Kidney tubule cell (primary cell): ENCODE results near the gene PRKCSH.
"Not testable (repeated sequence)": the region's sequence is repeated elsewhere in the genome, so short reads cannot be mapped to it uniquely, and the experiment has no call there.

Experiments
- DNase-seq: peaks from one replicate; pipeline ENCODE4 v3.0.0-alpha.2; 2018; ENCODE audit warnings: low spot score

PRKCSH gene, protein sequence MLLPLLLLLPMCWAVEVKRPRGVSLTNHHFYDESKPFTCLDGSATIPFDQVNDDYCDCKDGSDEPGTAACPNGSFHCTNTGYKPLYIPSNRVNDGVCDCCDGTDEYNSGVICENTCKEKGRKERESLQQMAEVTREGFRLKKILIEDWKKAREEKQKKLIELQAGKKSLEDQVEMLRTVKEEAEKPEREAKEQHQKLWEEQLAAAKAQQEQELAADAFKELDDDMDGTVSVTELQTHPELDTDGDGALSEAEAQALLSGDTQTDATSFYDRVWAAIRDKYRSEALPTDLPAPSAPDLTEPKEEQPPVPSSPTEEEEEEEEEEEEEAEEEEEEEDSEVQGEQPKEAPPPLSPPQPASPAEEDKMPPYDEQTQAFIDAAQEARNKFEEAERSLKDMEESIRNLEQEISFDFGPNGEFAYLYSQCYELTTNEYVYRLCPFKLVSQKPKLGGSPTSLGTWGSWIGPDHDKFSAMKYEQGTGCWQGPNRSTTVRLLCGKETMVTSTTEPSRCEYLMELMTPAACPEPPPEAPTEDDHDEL

DNA sequence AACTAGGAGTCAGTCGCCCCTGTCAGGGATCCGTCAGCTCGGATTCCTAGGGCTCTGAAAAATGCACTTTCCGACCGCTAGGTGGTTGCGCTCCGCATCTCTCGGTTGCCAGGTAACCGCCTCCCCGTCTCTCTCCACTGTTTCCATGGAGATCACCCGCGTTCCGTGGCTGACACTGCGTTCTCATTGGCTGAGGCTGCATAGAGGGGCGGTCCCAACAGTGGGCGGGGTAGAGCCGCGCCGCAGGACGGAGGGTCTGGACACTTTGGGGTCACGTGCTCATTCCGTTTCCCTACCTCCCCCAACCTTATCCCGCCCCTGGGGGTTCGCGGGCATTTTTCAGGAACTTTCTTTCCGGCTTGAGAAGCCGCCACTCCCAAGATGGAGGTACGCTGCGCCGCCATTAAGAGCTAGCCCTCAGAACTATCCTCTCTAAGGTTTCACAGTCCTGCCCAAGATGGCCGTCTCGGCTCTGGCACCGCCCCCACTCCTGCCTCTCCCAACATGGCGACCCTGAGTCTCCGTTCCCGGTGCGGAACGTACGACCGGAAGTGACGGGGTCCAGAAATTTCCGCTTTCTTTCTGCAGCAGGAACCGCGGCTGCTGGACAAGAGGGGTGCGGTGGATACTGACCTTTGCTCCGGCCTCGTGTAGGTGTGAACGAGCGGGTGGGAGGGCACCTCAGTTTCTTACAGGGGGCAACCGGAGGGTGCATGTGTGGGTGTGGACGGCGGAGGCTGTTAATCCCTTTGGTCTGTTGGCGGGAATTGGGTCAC lies at the start of gene PRKCSH, which contains the start of gene ODAD3:
TSS of gene PRKCSH (plus strand) at position 579 of the 776 bp plus-strand sequence. CDS start 483 bp downstream, outside the sequence.
TSS of gene ODAD3 (minus strand) at position 65 of the 776 bp plus-strand sequence. CDS start 105 bp downstream, outside the sequence.
- peak; percentile 100 for DNase-seq

DNA sequence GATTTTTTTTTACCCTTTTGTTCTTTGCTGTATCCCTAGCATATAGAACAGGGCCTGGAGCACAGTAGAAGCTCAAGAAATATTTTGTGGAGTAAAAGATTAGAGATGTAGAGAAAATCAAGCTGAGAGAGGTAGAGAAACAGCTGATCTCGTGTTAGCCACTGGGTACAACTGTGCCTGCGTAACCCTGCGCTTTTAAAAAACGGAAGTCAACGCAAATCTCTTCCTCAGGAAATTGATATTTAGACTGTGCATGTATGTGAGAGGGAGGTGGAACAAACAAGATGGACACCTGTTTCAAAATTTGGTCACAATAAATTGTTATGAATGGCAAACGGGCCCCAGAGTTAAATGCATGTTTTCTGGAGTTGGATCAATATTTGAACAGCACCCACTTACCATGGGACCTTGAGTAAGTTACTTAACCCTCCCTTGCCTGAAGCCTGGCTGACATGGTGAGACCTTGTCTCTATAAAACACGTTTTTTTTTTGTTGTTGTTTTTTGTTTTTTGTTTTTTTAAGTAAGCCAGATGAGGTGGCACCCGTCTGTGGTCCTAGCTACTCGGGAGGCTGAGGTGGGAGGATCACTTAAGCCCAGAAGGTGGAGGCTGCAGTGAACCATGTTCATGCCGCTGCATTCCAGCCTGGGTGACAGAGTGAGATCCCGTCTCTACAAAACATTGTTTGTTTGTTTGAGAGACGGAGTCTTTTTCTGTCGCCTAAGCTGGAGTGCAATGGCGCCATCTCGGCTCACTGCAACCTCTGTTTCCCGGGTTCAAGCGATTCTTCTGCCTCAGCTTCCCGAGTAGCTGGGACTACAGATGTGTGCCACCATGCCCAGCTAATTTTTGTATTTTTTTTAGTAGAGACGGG lies 48.0 kb upstream of the PRKCSH start:
- no peak for DNase-seq

- no peak for DNase-seq
Measured at GRCh38 chr19:11390359-11390758, 45.1 kb upstream of the PRKCSH start.

DNA sequence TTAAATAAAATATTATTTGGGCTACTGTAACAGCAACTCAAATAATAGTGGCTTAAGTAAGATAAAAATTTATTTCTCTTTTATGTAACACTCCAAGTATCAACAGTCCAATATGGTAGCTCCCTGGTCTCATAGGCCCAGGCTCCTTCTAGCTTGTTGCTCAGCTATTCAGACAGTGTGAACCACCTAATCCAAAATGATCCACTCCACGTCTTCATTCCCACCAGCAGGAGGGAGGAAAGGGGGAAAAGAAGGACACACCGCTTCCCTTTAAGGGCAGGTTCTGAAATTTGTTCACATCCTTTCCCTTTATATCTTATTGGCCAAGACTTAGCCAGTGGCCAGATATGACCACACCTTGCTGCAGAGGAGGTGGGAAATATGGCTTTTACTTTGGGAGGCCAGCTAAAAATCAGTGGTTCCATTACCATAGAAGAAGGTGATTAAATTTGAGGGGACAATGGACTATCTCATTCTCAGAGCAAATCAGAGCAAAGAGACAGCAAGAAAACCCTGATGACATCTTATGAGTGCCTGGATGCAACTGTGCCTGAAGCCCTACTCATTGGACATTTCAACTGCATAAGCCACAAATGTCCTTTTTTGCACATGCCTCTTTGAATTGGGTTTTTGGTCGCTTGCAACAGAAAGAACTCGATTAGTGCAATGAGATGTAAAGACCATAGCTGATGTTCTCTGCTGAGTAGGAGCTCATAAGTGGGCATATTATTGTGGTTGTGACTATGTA lies 44.3 kb upstream of the PRKCSH start:
- no peak for DNase-seq

GRCh38 chr19:11397089-11397610 lies 38.3 kb upstream of the PRKCSH start:
- no peak for DNase-seq

GRCh38 chr19:11399667-11400066 lies 35.8 kb upstream of the PRKCSH start:
- DNase-seq = no peak

DNA sequence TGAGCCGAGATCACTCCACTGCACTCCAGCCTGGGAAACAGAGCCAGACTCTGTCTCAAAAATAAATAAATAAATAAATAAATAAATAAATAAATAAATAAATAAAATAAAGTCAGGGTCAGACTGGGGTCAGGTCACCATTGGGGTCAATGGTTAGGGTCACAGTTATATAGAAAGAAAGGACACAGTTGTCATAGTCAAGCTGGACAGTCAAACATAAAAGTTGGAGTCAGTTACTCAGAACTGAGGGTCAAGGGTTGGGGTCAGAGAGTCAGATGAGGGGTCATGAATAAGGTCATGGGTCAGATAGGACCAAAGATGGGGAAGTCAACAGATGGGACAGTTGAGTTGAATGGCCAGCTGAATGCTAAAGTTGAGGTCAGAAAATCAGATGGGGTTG lies 34.6 kb upstream of the PRKCSH start:
- no peak for DNase-seq

- no peak for DNase-seq
Measured at GRCh38 chr19:11401808-11402543, 33.5 kb upstream of the PRKCSH start.

DNA sequence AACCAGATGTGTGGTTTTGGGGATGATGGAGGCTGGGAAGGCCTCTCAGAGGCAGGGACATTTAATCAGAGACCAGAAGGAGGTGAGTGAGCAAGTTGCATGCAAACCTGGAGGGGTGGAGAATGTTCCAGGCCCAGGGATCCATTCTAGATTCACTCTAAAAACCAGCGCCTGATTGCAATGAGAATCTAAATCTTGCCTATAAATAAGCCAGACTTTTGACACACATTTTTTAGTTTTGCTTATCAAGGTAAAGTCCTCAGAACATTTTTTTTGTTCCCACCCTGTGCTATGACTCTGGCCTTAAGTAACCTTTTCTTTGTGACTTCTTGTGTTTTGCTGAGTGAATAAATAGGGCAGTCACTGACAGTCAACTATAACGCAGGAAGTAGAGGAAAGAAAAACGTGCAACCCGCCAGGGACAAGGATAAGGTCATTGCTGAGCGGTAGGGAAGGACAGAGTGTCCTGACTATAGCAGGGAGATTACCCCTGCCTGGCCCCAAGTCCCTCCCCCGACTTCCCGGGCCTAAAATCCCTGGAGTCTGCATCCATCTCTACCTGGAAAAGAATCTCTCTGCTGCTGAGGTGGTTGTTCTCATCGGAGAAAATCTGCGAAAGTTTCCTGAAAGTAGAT lies 30.7 kb upstream of the PRKCSH start:
- no peak for DNase-seq

- DNase-seq = no peak
Measured at GRCh38 chr19:11405846-11406643, 29.4 kb upstream of the PRKCSH start.

DNA sequence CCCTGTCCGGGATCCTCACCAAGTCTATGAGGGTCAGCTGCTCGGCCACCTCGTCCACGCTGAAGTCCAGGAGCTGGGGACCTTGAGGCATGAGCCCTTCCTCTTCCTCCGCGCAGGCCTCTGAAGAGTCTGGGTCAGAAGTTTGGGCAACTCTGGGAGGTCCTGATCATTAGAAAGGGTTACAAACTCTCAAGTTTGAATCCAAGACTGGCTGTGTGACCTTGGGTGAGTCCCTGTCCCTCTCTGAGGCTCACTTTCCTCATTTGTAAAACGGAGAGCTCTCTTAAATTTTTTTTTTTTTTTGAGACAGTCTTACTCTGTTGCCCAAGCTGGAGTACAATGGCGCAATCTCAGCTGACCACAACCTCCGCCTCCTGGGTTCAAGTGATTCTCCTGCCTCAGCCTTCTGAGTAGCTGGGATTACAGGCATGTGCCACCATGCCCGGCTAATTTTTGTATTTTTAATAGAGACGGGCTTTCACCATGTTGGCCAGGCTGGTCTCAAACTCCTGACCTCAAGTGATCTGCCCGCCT lies 28.7 kb upstream of the PRKCSH start:
- not testable (repeated sequence) for DNase-seq

DNA sequence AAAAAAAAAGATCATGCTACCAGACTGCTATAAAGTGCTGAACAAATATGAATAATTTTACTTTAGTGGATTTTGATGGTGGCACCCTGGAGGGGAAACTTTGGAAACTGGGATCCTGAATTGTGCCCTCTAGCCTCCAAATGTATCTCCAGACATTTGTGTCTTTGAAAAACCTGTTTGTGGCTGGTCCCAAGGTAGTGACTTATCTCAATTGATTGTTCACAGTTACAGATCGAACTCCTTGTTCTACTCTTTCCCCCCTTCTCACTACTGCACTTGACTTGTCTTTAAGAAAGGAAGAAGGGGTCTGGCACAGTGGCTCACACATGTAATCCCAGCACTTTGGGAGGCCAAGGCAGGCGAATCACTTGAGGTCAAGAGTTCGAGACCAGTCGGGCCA lies 26.8 kb upstream of the PRKCSH start:
- no peak for DNase-seq

DNA sequence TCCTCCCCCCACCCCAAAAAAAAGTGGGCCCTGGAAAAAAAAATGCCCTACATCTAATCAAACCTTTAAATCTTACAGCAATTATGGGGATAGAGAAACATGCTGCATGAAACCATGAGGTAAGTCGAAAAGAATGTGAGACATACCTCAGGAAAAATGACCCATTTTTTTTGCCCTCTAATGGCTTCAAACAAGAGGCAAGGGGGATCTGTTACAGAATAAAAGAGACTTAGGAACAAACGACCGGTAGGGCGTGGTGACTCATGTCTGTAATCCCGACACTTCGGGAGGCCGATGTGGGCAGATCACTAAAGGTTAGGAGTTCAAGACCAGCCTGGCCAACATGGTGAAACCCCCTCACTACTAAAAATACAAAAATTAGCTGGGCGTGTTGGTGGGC lies 24.8 kb upstream of the PRKCSH start:
- peak; percentile 83 for DNase-seq

- no peak for DNase-seq
Measured at GRCh38 chr19:11414544-11414943, 20.9 kb upstream of the PRKCSH start.

DNA sequence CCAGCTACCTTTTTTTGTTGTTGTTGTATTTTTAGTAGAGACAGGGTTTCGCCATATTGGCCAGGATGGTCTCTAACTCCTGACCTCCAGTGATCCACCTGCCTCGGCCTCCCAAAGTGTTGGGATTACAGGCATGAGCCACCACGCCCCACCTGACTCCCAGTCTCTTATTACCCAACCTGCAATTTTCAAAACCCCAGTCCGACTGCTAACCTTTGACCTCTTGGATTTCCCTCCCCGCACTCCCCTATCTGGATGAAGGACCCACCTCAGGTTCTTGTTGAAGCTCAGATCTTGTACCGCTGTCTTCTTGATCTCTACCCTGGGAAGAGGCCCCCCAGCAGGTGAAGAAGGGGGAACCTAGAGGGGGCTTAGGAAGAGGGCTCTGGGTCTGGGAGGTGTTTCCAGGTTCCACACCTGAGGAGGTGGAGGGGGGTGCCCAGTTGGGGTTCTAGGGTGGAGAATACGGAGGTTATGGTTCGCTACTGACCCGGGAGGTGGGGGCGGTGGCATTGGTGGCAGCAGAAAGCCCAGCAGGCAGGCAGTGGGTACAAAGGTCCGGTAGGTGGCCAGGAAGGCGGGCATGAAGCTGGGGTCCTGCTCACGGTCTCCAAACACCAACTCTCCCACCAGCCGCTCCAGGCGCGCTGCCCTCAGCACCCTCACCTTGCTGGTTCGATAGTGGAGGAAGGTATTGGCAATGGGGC lies 18.9 kb upstream of the PRKCSH start:
- no peak for DNase-seq

GRCh38 chr19:11418094-11418548 lies 17.3 kb upstream of the PRKCSH start:
- no peak for DNase-seq
